Esophagus muscularis mucosa (tissue), 4 donors: ENCODE data around the gene SRA1.

Experiments
- EP300 ChIP-seq: sonication (generic); formaldehyde crosslinking; IDR thresholded peaks from one replicate; pipeline ENCODE4 v1.6.1; 2017; ENCODE audit warnings: antibody characterized with exemption
- POLR2A ChIP-seq: fragments of 450-650 bp; IDR thresholded peaks from one replicate; pipeline ENCODE4 v1.6.1; 2017; ENCODE audit warnings: antibody characterized with exemption, moderate library complexity, mild to moderate bottlenecking, low read depth
- POLR2AphosphoS5 ChIP-seq, 2 donors: sonication (generic); formaldehyde crosslinking; IDR thresholded peaks; one replicate each; pipeline ENCODE4 v1.6.1; 2017; ENCODE audit warnings: antibody characterized with exemption in 2 of 2
- TF ChIP-seq, protein P1 (sequence below), 3 experiments: fragments of 200-600 bp in 2 of 3; fragments of 450-650 bp in 1 of 3; sonication (generic) in 2 of 3; IDR thresholded peaks; one replicate each; pipeline ENCODE4 v1.5.1; 2017 to 2019; ENCODE audit warnings: antibody characterized with exemption in 3 of 3, mild to moderate bottlenecking in 2 of 3, moderate library complexity in 1 of 3

DNA sequence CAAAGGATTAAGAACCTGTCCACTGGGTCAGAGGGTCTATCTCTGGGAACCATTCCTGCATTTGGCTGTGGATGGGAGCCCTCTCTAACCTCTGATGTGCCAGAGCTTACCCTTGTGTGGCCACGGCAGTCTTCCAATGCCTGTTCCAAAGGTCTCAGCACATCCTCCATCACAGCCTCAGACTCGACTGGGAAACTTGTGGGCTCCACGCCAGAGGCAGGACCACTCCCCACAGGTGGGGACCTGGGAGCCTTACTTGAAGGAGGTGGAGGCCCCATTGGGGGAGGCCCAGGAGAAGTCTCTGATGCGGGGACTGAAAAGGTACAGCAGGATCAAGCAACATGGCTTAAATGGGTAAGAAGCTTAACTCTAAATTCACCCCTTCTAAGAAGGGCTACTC, 5.4 kb downstream of the SRA1 start:
- TF ChIP-seq, protein P1, sequence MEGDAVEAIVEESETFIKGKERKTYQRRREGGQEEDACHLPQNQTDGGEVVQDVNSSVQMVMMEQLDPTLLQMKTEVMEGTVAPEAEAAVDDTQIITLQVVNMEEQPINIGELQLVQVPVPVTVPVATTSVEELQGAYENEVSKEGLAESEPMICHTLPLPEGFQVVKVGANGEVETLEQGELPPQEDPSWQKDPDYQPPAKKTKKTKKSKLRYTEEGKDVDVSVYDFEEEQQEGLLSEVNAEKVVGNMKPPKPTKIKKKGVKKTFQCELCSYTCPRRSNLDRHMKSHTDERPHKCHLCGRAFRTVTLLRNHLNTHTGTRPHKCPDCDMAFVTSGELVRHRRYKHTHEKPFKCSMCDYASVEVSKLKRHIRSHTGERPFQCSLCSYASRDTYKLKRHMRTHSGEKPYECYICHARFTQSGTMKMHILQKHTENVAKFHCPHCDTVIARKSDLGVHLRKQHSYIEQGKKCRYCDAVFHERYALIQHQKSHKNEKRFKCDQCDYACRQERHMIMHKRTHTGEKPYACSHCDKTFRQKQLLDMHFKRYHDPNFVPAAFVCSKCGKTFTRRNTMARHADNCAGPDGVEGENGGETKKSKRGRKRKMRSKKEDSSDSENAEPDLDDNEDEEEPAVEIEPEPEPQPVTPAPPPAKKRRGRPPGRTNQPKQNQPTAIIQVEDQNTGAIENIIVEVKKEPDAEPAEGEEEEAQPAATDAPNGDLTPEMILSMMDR (IDR thresholded peaks at IDR 0.05), result no peak
- TF ChIP-seq EP300 (no peak), POLR2A (no peak), POLR2AphosphoS5 (IDR thresholded peaks at IDR 0.05) (no peak)
